IMR-90 (cell line): ENCODE results near the gene PPP1R37. TPM values are rescaled to one million over a fixed set of nuclear protein-coding genes. Genes with fewer than 3 reads are reported as not detected.
A peak's percentile ranks its signal among the peaks of the same experiment; 100 is the strongest.

Experiments used
- ATAC-seq: fragments of 200-7000 bp; cut with Tn5 transposase; 2 replicates; pipeline ENCODE4 v1.9.1; 2020; ENCODE audit warnings: low read depth, mild to moderate bottlenecking, moderate library complexity
- BruUV-seq: library from RNA; stranded (reverse); fragments of 400-500 nt; replicated peaks from 2 replicates; lab custom pipeline; 2021; lab: Mats Ljungman, UMichigan
- CTCF ChIA-PET: fragments of 300-600 bp; formaldehyde crosslinking; extraction: SDS; loops from one replicate; lab custom pipeline; 2021; ENCODE audit warnings: antibody characterized with exemption; lab: Yijun Ruan, JAX
- POLR2A ChIA-PET: fragments of 300-600 bp; sonication (Branson Sonifier 250); formaldehyde crosslinking; loops from one replicate; lab custom pipeline; 2022; ENCODE audit warnings: antibody characterized with exemption; ENCODE audit not compliant: unreplicated experiment; lab: Charles Lee
- DNase-seq: peaks from one replicate; pipeline ENCODE4 v3.0.0; 2013
- H2AFZ ChIP-seq: replicated peaks from 2 replicates; pipeline ENCODE3; 2013; ENCODE audit warnings: low read length, mild to moderate bottlenecking; ENCODE audit not compliant: poor library complexity
- H2AK5ac ChIP-seq: 2 replicates; pipeline ENCODE4 v1.6.1; 2013; ENCODE audit warnings: low read depth, low read length, inconsistent platforms
- H2AK9ac ChIP-seq: replicated peaks from 2 replicates; pipeline ENCODE3; 2013; ENCODE audit warnings: mild to moderate bottlenecking, low read depth, low read length, moderate library complexity; ENCODE audit not compliant: poor library complexity
- H2BK120ac ChIP-seq: 2 replicates; pipeline ENCODE4 v1.6.1; 2013; ENCODE audit warnings: low read depth, low read length, inconsistent platforms
- H2BK15ac ChIP-seq: 3 replicates; pipeline ENCODE4 v1.6.1; 2013; ENCODE audit warnings: low read depth, low read length, inconsistent platforms
- H2BK20ac ChIP-seq: 2 replicates; pipeline ENCODE4 v1.6.1; 2013; ENCODE audit warnings: low read depth, mild to moderate bottlenecking, inconsistent platforms, low read length, moderate library complexity
- H2BK5ac ChIP-seq: 2 replicates; pipeline ENCODE4 v1.6.1; 2013; ENCODE audit warnings: mild to moderate bottlenecking, low read depth, low read length, inconsistent platforms; ENCODE audit not compliant: poor library complexity, severe bottlenecking
- H3K14ac ChIP-seq: replicated peaks from 2 replicates; pipeline ENCODE4 v1.6.1; 2013; ENCODE audit warnings: low read depth, low read length, inconsistent platforms
- H3K18ac ChIP-seq: 2 replicates; pipeline ENCODE4 v1.6.1; 2013; ENCODE audit warnings: low read depth, low read length, control low read depth
- H3K23ac ChIP-seq: 2 replicates; pipeline ENCODE4 v1.6.1; 2013; ENCODE audit warnings: low read depth, low read length, inconsistent platforms
- H3K27ac ChIP-seq: 2 replicates; pipeline ENCODE4 v1.5.1; 2013; ENCODE audit warnings: mild to moderate bottlenecking, control low read depth, low read length; ENCODE audit not compliant: insufficient read depth
- H3K27me3 ChIP-seq: 2 replicates; pipeline ENCODE4 v1.6.1; 2013; ENCODE audit warnings: low read length; ENCODE audit not compliant: control insufficient read depth, insufficient read depth
- H3K36me3 ChIP-seq: 2 replicates; pipeline ENCODE4 v1.6.1; 2013; ENCODE audit warnings: low read length, mixed read lengths; ENCODE audit not compliant: control insufficient read depth, insufficient read depth
- H3K4ac ChIP-seq: 2 replicates; pipeline ENCODE4 v1.6.1; 2013; ENCODE audit warnings: low read depth, low read length, inconsistent platforms
- H3K4me1 ChIP-seq: 2 replicates; pipeline ENCODE4 v1.6.1; 2013; ENCODE audit warnings: low read length, mixed read lengths; ENCODE audit not compliant: control insufficient read depth, insufficient read depth
- H3K4me2 ChIP-seq: 2 replicates; pipeline ENCODE4 v1.6.1; 2013; ENCODE audit warnings: low read depth, mild to moderate bottlenecking, control low read depth, low read length, moderate library complexity
- H3K4me3 ChIP-seq: 2 replicates; pipeline ENCODE4 v1.5.1; 2013; ENCODE audit warnings: low read depth, mild to moderate bottlenecking, control low read depth, low read length, moderate library complexity; ENCODE audit not compliant: insufficient read depth
- H3K56ac ChIP-seq: 2 replicates; pipeline ENCODE4 v1.6.1; 2013; ENCODE audit warnings: low read length, inconsistent platforms; ENCODE audit not compliant: insufficient read depth; ENCODE audit errors: extremely low read depth
- H3K79me1 ChIP-seq, 2 experiments: 2 replicates each; pipeline ENCODE4 v1.6.1; 2013; ENCODE audit warnings: low read length in 2 of 2, inconsistent platforms in 1 of 2, low read depth in 1 of 2
- H3K9ac ChIP-seq: 2 replicates; pipeline ENCODE4 v1.6.1; 2013; ENCODE audit warnings: low read depth, low read length, control low read depth
- H3K9me1 ChIP-seq: 2 replicates; pipeline ENCODE4 v1.6.1; 2013; ENCODE audit warnings: low read length, inconsistent platforms; ENCODE audit not compliant: insufficient read depth
- H3K9me3 ChIP-seq: 2 replicates; pipeline ENCODE4 v1.6.1; 2013; ENCODE audit warnings: low read length; ENCODE audit not compliant: control insufficient read depth, insufficient read depth
- H4K20me1 ChIP-seq: 2 replicates; pipeline ENCODE4 v1.6.1; 2013; ENCODE audit warnings: low read length, inconsistent platforms; ENCODE audit not compliant: insufficient read depth
- H4K5ac ChIP-seq: 2 replicates; pipeline ENCODE4 v1.6.1; 2013; ENCODE audit warnings: mild to moderate bottlenecking, low read depth, low read length, control low read depth
- H4K8ac ChIP-seq, 2 experiments: 2 replicates each; pipeline ENCODE4 v1.6.1; 2013; ENCODE audit warnings: low read depth in 2 of 2, low read length in 2 of 2, control low read depth in 1 of 2, inconsistent platforms in 1 of 2
- H4K91ac ChIP-seq: 2 replicates; pipeline ENCODE4 v1.6.1; 2013; ENCODE audit warnings: low read depth, low read length, inconsistent platforms; ENCODE audit not compliant: insufficient read depth
- BHLHE40 ChIP-seq: fragments of 150-350 bp; IDR thresholded peaks from 2 replicates; pipeline ENCODE4 v1.6.1; 2016; ENCODE audit warnings: mild to moderate bottlenecking, low read depth, low read length
- CEBPB ChIP-seq: IDR thresholded peaks from 2 replicates; pipeline ENCODE4 v1.6.1; 2012; ENCODE audit warnings: low read depth, low read length, improper control_type of control experiment
- CHD1 ChIP-seq: IDR thresholded peaks from 2 replicates; pipeline ENCODE4 v1.6.1; 2012; ENCODE audit warnings: low read depth, low read length, improper control_type of control experiment
- CTCF ChIP-seq: conservative IDR thresholded peaks from 2 replicates; pipeline ENCODE4 v1.5.1; 2012; ENCODE audit warnings: mild to moderate bottlenecking, low read depth, low read length, improper control_type of control experiment
- ELK1 ChIP-seq: fragments of 150-350 bp; IDR thresholded peaks from 2 replicates; pipeline ENCODE4 v1.6.1; 2016; ENCODE audit warnings: low read depth, mild to moderate bottlenecking, low read length, moderate library complexity, borderline replicate concordance
- FOS ChIP-seq: fragments of 150-350 bp; IDR thresholded peaks from 2 replicates; pipeline ENCODE4 v1.6.1; 2016; ENCODE audit warnings: low read depth, low read length
- MAFK ChIP-seq: IDR thresholded peaks from 2 replicates; pipeline ENCODE4 v1.6.1; 2012; ENCODE audit warnings: low read depth, low read length, improper control_type of control experiment
- MAZ ChIP-seq: IDR thresholded peaks from 2 replicates; pipeline ENCODE4 v1.6.1; 2012; ENCODE audit warnings: low read depth, mild to moderate bottlenecking, low read length, improper control_type of control experiment, moderate library complexity, borderline replicate concordance
- MXI1 ChIP-seq: IDR thresholded peaks from 2 replicates; pipeline ENCODE4 v1.6.1; 2012; ENCODE audit warnings: low read depth, mild to moderate bottlenecking, low read length, moderate library complexity, borderline replicate concordance
- NFE2L2 ChIP-seq: fragments of 150-350 bp; IDR thresholded peaks from 2 replicates; pipeline ENCODE4 v1.6.1; 2016; ENCODE audit warnings: low read depth, mild to moderate bottlenecking, low read length
- POLR2A ChIP-seq: IDR thresholded peaks from 2 replicates; pipeline ENCODE4 v1.6.1; 2012; ENCODE audit warnings: mild to moderate bottlenecking, low read depth, low read length
- RAD21 ChIP-seq: IDR thresholded peaks from 2 replicates; pipeline ENCODE4 v1.6.1; 2012; ENCODE audit warnings: low read length, improper control_type of control experiment
- RCOR1 ChIP-seq: IDR thresholded peaks from 2 replicates; pipeline ENCODE4 v1.6.1; 2012; ENCODE audit warnings: mild to moderate bottlenecking, low read length, improper control_type of control experiment; ENCODE audit not compliant: insufficient replicate concordance
- RFX5 ChIP-seq: IDR thresholded peaks from 2 replicates; pipeline ENCODE4 v1.8.0; 2012; ENCODE audit warnings: low read depth, mild to moderate bottlenecking, low read length, moderate library complexity
- SMC3 ChIP-seq: fragments of 150-350 bp; IDR thresholded peaks from 2 replicates; pipeline ENCODE4 v1.6.1; 2016; ENCODE audit warnings: low read depth, mild to moderate bottlenecking, antibody characterized with exemption, low read length, moderate library complexity
- USF2 ChIP-seq: fragments of 150-350 bp; IDR thresholded peaks from 2 replicates; pipeline ENCODE4 v1.6.1; 2017; ENCODE audit warnings: mild to moderate bottlenecking, antibody characterized with exemption, low read length, low read depth
- WGBS, 2 experiments: methylation state at CpG; one replicate each; pipeline versions ENCODE4 v1.1.5 to v1.1.7; 2013; ENCODE audit warnings: missing lambda C conversion rate in 2 of 2; ENCODE audit not compliant: insufficient read length in 1 of 2; ENCODE audit errors: extremely low coverage in 2 of 2; 5-methylcytosine and 5-hydroxymethylcytosine counted together
- dilution Hi-C: fragments of 300-500 bp; cut with HindIII; formaldehyde crosslinking; loops from one replicate; pipeline ENCODE4 v1.14.3; 2018; ENCODE audit warnings: low sequenced_read_pairs; ENCODE audit not compliant: unreplicated experiment
- in situ Hi-C: fragments of 300-500 bp; cut with MboI; formaldehyde crosslinking; loops from 3 replicates; pipeline ENCODE4 v1.14.3; 2019; ENCODE audit warnings: low sequenced_read_pairs, inconsistent platforms, mixed read lengths
- intact Hi-C: fragments of 100-400 bp; cut with micrococcal nuclease; formaldehyde crosslinking; loops from 2 replicates; pipeline ENCODE4 v1.10.0; 2022
- polyA plus RNA-seq, 3 experiments: library from polyadenylated mRNA; depleted of rRNA; stranded (reverse); fragments of >200 nt; gene quantifications; 2 replicates each; pipeline ENCODE4 v1.2.3, GENCODE V29; 2012; ENCODE audit warnings: low replicate concordance in 1 of 3
- total RNA-seq: library from RNA; depleted of rRNA; stranded (reverse); fragments of >200 nt; gene quantifications from 2 replicates; pipeline ENCODE4 v1.2.3, GENCODE V29; 2012

PPP1R37 gene
- total and polyA plus RNA-seq, 2 of the 4 experiments (the other 2 are of a cell fraction) = 13.1 to 18.5 TPM

- DNase-seq (no peak), ATAC-seq (no peak)
- intact Hi-C loops = no loop called here
- CTCF ChIA-PET = no interaction called here
- no peak overlapping the region for H2AK5ac ChIP-seq
- no peaks in the 10 kb centered on the region for H3K9me1 ChIP-seq
- H3K4me3 ChIP-seq = no peak overlapping the region
- no peak overlapping the region for H3K23ac ChIP-seq
- no peak overlapping the region for H4K91ac ChIP-seq
- H4K20me1 ChIP-seq = peaks cover 5% of the 10 kb centered on the region; the same call in 1 of the 2 replicates
- no peak for TF ChIP-seq RCOR1
- TF ChIP-seq RFX5 = no peak
- no peak for TF ChIP-seq MAZ
- TF ChIP-seq MAFK = no peak
- no peak for TF ChIP-seq ELK1
- TF ChIP-seq BHLHE40 = no peak
- TF ChIP-seq CHD1 = no peak
- TF ChIP-seq SMC3 = no peak
- no peak for TF ChIP-seq CEBPB
- no peak for TF ChIP-seq POLR2A
- TF ChIP-seq FOS = no peak
- TF ChIP-seq USF2 = no peak
- TF ChIP-seq RAD21 = no peak
- TF ChIP-seq CTCF = no peak
- TF ChIP-seq MXI1 = no peak
- no peak for TF ChIP-seq NFE2L2
- H2AK9ac ChIP-seq = no peak overlapping the region
- no peak overlapping the region for H4K8ac ChIP-seq
- no peak overlapping the region for H3K56ac ChIP-seq
- no peak overlapping the region for H4K5ac ChIP-seq
- no peak overlapping the region for H3K4ac ChIP-seq
- peak overlapping the region; percentile 29 for H2AFZ ChIP-seq
- H2BK15ac ChIP-seq = no peak overlapping the region
- BruUV-seq = no TSS peak
- in situ Hi-C loops = no loop called here
- H3K27ac ChIP-seq = no peak overlapping the region
- peaks cover 17% of the 10 kb centered on the region; the same call in 1 of the 2 replicates for H3K27me3 ChIP-seq
- dilution Hi-C loops = no loop called here
- no peak overlapping the region for H2BK5ac ChIP-seq
- no peaks in the 10 kb centered on the region for H3K36me3 ChIP-seq
- H3K79me1 ChIP-seq = no peaks in the 10 kb centered on the region
- H3K18ac ChIP-seq = no peak overlapping the region
- H3K4me1 ChIP-seq = peaks cover 2% of the 10 kb centered on the region; the same call in 1 of the 2 replicates
- no peak overlapping the region for H2BK120ac ChIP-seq
- no peak overlapping the region for H2BK20ac ChIP-seq
- H3K9ac ChIP-seq = no peak overlapping the region
- no peak overlapping the region for H3K4me2 ChIP-seq
- H3K14ac ChIP-seq = no peak overlapping the region
- POLR2A ChIA-PET = no interaction called here
- H3K9me3 ChIP-seq = no peaks in the 10 kb centered on the region
- WGBS, 2 experiments = 80% methylated on average over 13 of the region's 17 CpGs; no CpG with 5 or more reads in 1 of the 2 experiments
Measured at GRCh38 chr19:45163156-45163555, 70.2 kb downstream of the PPP1R37 start.
